ENCODE measurements around the gene GOT1. TPM values are rescaled to one million over a fixed set of nuclear protein-coding genes. Genes with fewer than 3 reads are reported as not detected.

Gene GOT1
- total RNA-seq, 1 experiment from 2014 or later = 32.6 TPM

GRCh38 chr10:99387541-99387940 is 42.9 kb downstream of the GOT1 start:
- H3K36me3 ChIP-seq (ENCODE audit: low read depth, low read length) = no peaks in the 10 kb centered on the region
- H2AFZ ChIP-seq (ENCODE audit: low read length) = no peak overlapping the region
- no peak overlapping the region for H3K4me3 ChIP-seq (ENCODE audit: low read length)
- H3K4me1 ChIP-seq (ENCODE audit: insufficient read depth, low read length) = peaks cover 10% of the 10 kb centered on the region; the same call in 1 of the 2 replicates
- DNase-seq (no peak), ATAC-seq (no peak)
- H3K27ac ChIP-seq (ENCODE audit: low read length) = no peak overlapping the region
- TF ChIP-seq EZH2phosphoT487 (IDR thresholded peaks at IDR 0.05; ENCODE audit: borderline replicate concordance, low read length) (no peak), EZH2 (IDR thresholded peaks at IDR 0.05; ENCODE audit: low read length, unreplicated experiment) (no peak), CTCF (conservative IDR thresholded peaks at IDR 0.05; ENCODE audit: low read depth, low read length) (no peak)
- ChIA-PET POLR2A (ENCODE audit: unreplicated experiment) (no interaction called here), CTCF (no interaction called here)
- intact Hi-C loops (cut with micrococcal nuclease) = no loop called here
- no peaks in the 10 kb centered on the region for H3K27me3 ChIP-seq (ENCODE audit: low read length)
- no peaks in the 10 kb centered on the region for H3F3A ChIP-seq (ENCODE audit: low read length, unreplicated experiment)
- no peaks in the 10 kb centered on the region for H3K9me2 ChIP-seq (replicated peaks; ENCODE audit: low read length)
- no peak overlapping the region for H3K9ac ChIP-seq (ENCODE audit: low read length)
- H3K79me2 ChIP-seq (ENCODE audit: low read length) = no peaks in the 10 kb centered on the region
- no TSS peak for BruUV-seq (replicated peaks)
- H3K4me2 ChIP-seq (ENCODE audit: low read length) = no peak overlapping the region
- no peaks in the 10 kb centered on the region for H3K9me3 ChIP-seq (ENCODE audit: low read length)
- H4K20me1 ChIP-seq (ENCODE audit: low read length) = no peaks in the 10 kb centered on the region

- Histone ChIP-seq H3K27ac (ENCODE audit: low read length) (no peak overlapping the region), H2AFZ (ENCODE audit: low read length) (no peak overlapping the region), H3K9ac (ENCODE audit: low read length) (no peak overlapping the region), H3K9me2 (replicated peaks; ENCODE audit: low read length) (no peaks in the 10 kb centered on the region), H3K27me3 (ENCODE audit: low read length) (no peaks in the 10 kb centered on the region), H3F3A (ENCODE audit: low read length, unreplicated experiment) (no peaks in the 10 kb centered on the region), H3K4me1 (ENCODE audit: insufficient read depth, low read length) (peaks cover 7% of the 10 kb centered on the region; the same call in 1 of the 2 replicates), H3K36me3 (ENCODE audit: low read depth, low read length) (no peaks in the 10 kb centered on the region), H3K4me2 (ENCODE audit: low read length) (no peak overlapping the region), H4K20me1 (ENCODE audit: low read length) (no peaks in the 10 kb centered on the region), H3K9me3 (ENCODE audit: low read length) (no peaks in the 10 kb centered on the region), H3K79me2 (ENCODE audit: low read length) (no peaks in the 10 kb centered on the region), H3K4me3 (ENCODE audit: low read length) (no peak overlapping the region)
- CTCF ChIA-PET = no interaction called here
- intact Hi-C loops (cut with micrococcal nuclease) = no loop called here
- DNase-seq (no peak), ATAC-seq (no peak)
- BruUV-seq (replicated peaks) = no TSS peak
- no peak for TF ChIP-seq EZH2phosphoT487 (IDR thresholded peaks at IDR 0.05; ENCODE audit: borderline replicate concordance, low read length)
- no peak for TF ChIP-seq EZH2 (IDR thresholded peaks at IDR 0.05; ENCODE audit: low read length, unreplicated experiment)
- TF ChIP-seq CTCF (conservative IDR thresholded peaks at IDR 0.05; ENCODE audit: low read depth, low read length) = no peak
- POLR2A ChIA-PET (ENCODE audit: unreplicated experiment) = no interaction called here
Observed at GRCh38 chr10:99387071-99387470, 43.4 kb downstream of the GOT1 start.

GRCh38 chr10:99382176-99382575 is 48.2 kb downstream of the GOT1 start:
- Histone ChIP-seq H3K27ac (ENCODE audit: low read length) (no peak overlapping the region), H3K27me3 (ENCODE audit: low read length) (no peaks in the 10 kb centered on the region), H3K4me2 (ENCODE audit: low read length) (no peak overlapping the region), H3F3A (ENCODE audit: low read length, unreplicated experiment) (no peaks in the 10 kb centered on the region), H3K4me1 (ENCODE audit: insufficient read depth, low read length) (no peaks in the 10 kb centered on the region), H3K79me2 (ENCODE audit: low read length) (no peaks in the 10 kb centered on the region), H3K36me3 (ENCODE audit: low read depth, low read length) (no peaks in the 10 kb centered on the region), H4K20me1 (ENCODE audit: low read length) (no peaks in the 10 kb centered on the region), H3K4me3 (ENCODE audit: low read length) (no peak overlapping the region), H2AFZ (ENCODE audit: low read length) (no peak overlapping the region), H3K9me3 (ENCODE audit: low read length) (no peaks in the 10 kb centered on the region), H3K9ac (ENCODE audit: low read length) (no peak overlapping the region), H3K9me2 (replicated peaks; ENCODE audit: low read length) (no peaks in the 10 kb centered on the region)
- CTCF ChIA-PET = no interaction called here
- intact Hi-C loops (cut with micrococcal nuclease) = no loop called here
- POLR2A ChIA-PET (ENCODE audit: unreplicated experiment) = no interaction called here
- TF ChIP-seq EZH2phosphoT487 (IDR thresholded peaks at IDR 0.05; ENCODE audit: borderline replicate concordance, low read length) = no peak
- TF ChIP-seq CTCF (conservative IDR thresholded peaks at IDR 0.05; ENCODE audit: low read depth, low read length) = no peak
- ATAC-seq = no peak
- BruUV-seq (replicated peaks) = no TSS peak
- no peak for DNase-seq
